Tibial nerve (tissue), 4 donors: ENCODE results near the gene PCID2. TPM values are rescaled to one million over a fixed set of nuclear protein-coding genes. Genes with fewer than 3 reads are reported as not detected.

ENCODE experiments used
- DNase-seq, 2 donors: peaks; one replicate each; pipeline ENCODE4 v3.0.0-alpha.2; 2019; ENCODE audit warnings: low spot score in 2 of 2
- H3K27ac ChIP-seq, 4 donors: fragments of 200-600 bp; sonication (generic) in 3 of 4; one replicate each; pipeline ENCODE4 v1.5.1; 2017 to 2019; ENCODE audit warnings: mild to moderate bottlenecking in 1 of 4
- H3K27me3 ChIP-seq, 2 donors: fragments of 200-600 bp; sonication (generic) in 1 of 2; one replicate each; pipeline versions ENCODE4 v1.5.1 to v1.6.0; 2017 to 2019
- H3K36me3 ChIP-seq, 3 donors: fragments of 200-600 bp; sonication (generic); one replicate each; pipeline ENCODE4 v1.5.1; 2018 to 2019
- H3K4me1 ChIP-seq, 4 donors: fragments of 200-600 bp; sonication (generic) in 3 of 4; one replicate each; pipeline ENCODE4 v1.5.1; 2017 to 2019
- H3K4me3 ChIP-seq, 4 donors: fragments of 200-600 bp; sonication (generic) in 3 of 4; one replicate each; pipeline ENCODE4 v1.5.1; 2017 to 2019; ENCODE audit warnings: mild to moderate bottlenecking in 1 of 4, moderate library complexity in 1 of 4
- H3K9me3 ChIP-seq, 4 donors: fragments of 200-600 bp; sonication (generic) in 3 of 4; one replicate each; pipeline ENCODE4 v1.5.1; 2017 to 2019
- EP300 ChIP-seq, 2 donors: sonication (generic); formaldehyde crosslinking; IDR thresholded peaks; one replicate each; pipeline ENCODE4 v1.6.1; 2017; ENCODE audit warnings: antibody characterized with exemption in 2 of 2, mild to moderate bottlenecking in 1 of 2
- POLR2A ChIP-seq, 2 donors: fragments of 450-650 bp; IDR thresholded peaks; one replicate each; pipeline ENCODE4 v1.6.1; 2017; ENCODE audit warnings: antibody characterized with exemption in 2 of 2, mild to moderate bottlenecking in 2 of 2, moderate library complexity in 2 of 2
- WGBS, 2 donors: methylation state at CpG; one replicate each; pipeline ENCODE4 v1.1.5; 2018; 5-methylcytosine and 5-hydroxymethylcytosine counted together
- total RNA-seq, 4 donors: library from RNA; depleted of rRNA; stranded (reverse); fragments of >200 nt; gene quantifications; one replicate each; pipeline ENCODE4 v1.1.0, GENCODE V29; 2016
- TF ChIP-seq, protein P1 (sequence below), 5 experiments: fragments of 200-600 bp in 3 of 5; fragments of 450-650 bp in 2 of 5; sonication (generic) in 3 of 5; IDR thresholded peaks; one replicate each; pipeline ENCODE4 v1.5.1; 2016 to 2019; ENCODE audit warnings: antibody characterized with exemption in 5 of 5, mild to moderate bottlenecking in 3 of 5, moderate library complexity in 2 of 5

The PCID2 gene
- total RNA-seq, 4 donors from 2014 or later: 38.6 to 61.5 (median 49.5) TPM

DNA sequence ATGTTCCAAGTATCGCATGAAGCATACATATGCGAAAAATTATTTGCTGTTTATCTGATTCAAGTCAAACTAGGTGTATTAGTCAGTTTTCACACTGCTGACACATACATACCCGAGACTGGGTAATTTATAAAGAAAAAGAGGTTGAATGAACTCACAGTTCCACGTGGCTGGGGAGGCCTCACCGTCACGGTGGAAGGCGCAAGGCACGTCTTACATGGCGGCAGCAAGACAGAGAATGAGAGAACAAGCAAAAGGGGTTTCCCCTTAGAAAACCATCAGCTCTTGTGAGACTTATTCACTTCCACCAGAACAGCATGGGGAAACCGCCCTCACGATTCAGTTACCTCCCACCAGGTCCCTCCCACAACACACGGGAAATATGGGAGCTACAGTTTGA lies 63.0 kb downstream of the PCID2 start:
- Histone ChIP-seq H3K4me1 (no peaks in the 10 kb centered on the region), H3K27me3 (peaks cover 0 to 5% of the 10 kb centered on the region in 2 donors), H3K4me3 (no peak overlapping the region), H3K36me3 (peaks cover 0 to 19% (median 0%) of the 10 kb centered on the region in 3 donors), H3K27ac (no peak overlapping the region), H3K9me3 (no peaks in the 10 kb centered on the region)
- no peak for DNase-seq
- TF ChIP-seq, protein P1, sequence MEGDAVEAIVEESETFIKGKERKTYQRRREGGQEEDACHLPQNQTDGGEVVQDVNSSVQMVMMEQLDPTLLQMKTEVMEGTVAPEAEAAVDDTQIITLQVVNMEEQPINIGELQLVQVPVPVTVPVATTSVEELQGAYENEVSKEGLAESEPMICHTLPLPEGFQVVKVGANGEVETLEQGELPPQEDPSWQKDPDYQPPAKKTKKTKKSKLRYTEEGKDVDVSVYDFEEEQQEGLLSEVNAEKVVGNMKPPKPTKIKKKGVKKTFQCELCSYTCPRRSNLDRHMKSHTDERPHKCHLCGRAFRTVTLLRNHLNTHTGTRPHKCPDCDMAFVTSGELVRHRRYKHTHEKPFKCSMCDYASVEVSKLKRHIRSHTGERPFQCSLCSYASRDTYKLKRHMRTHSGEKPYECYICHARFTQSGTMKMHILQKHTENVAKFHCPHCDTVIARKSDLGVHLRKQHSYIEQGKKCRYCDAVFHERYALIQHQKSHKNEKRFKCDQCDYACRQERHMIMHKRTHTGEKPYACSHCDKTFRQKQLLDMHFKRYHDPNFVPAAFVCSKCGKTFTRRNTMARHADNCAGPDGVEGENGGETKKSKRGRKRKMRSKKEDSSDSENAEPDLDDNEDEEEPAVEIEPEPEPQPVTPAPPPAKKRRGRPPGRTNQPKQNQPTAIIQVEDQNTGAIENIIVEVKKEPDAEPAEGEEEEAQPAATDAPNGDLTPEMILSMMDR (IDR thresholded peaks at IDR 0.05): no peak
- TF ChIP-seq POLR2A (IDR thresholded peaks at IDR 0.05) (no peak), EP300 (IDR thresholded peaks at IDR 0.05) (no peak)
- 82 to 84% methylated on average over 12 of the region's 12 CpGs for WGBS, 2 donors

GRCh38 chr13:113144255-113144629 lies 64.2 kb downstream of the PCID2 start:
- H3K36me3 ChIP-seq: peaks cover 0 to 19% (median 0%) of the 10 kb centered on the region in 3 donors
- H3K9me3 ChIP-seq: no peaks in the 10 kb centered on the region
- 79 to 82% methylated on average over 12 of the region's 12 CpGs for WGBS, 2 donors
- no peak overlapping the region for H3K4me3 ChIP-seq
- DNase-seq: no peak
- no peaks in the 10 kb centered on the region for H3K4me1 ChIP-seq
- no peak for TF ChIP-seq POLR2A (IDR thresholded peaks at IDR 0.05)
- TF ChIP-seq, protein P1 (IDR thresholded peaks at IDR 0.05): no peak
- no peak for TF ChIP-seq EP300 (IDR thresholded peaks at IDR 0.05)
- peaks cover 0 to 5% of the 10 kb centered on the region in 2 donors for H3K27me3 ChIP-seq
- no peak overlapping the region for H3K27ac ChIP-seq

GRCh38 chr13:113143466-113144254 lies 64.8 kb downstream of the PCID2 start:
- WGBS, 2 donors: 82 to 83% methylated on average over 29 to 38 of the region's 39 CpGs

GRCh38 chr13:113142876-113143275 lies 65.6 kb downstream of the PCID2 start:
- H3K36me3 ChIP-seq: peaks cover 0 to 19% (median 0%) of the 10 kb centered on the region in 3 donors
- peaks cover 0 to 5% of the 10 kb centered on the region in 2 donors for H3K27me3 ChIP-seq
- no peaks in the 10 kb centered on the region for H3K9me3 ChIP-seq
- WGBS, 2 donors: 70 to 79% methylated on average over 7 of the region's 7 CpGs
- H3K4me3 ChIP-seq: no peak overlapping the region
- no peak overlapping the region for H3K27ac ChIP-seq
- no peaks in the 10 kb centered on the region for H3K4me1 ChIP-seq
- TF ChIP-seq, protein P1 (IDR thresholded peaks at IDR 0.05): no peak
- TF ChIP-seq EP300 (IDR thresholded peaks at IDR 0.05) (no peak), POLR2A (IDR thresholded peaks at IDR 0.05) (no peak)
- DNase-seq: no peak

More at GRCh38 chr13:113143466-113144254, 64.8 kb downstream of the PCID2 start:
- DNase-seq: no peak
- Histone ChIP-seq H3K27me3 (peaks cover 0 to 5% of the 10 kb centered on the region in 2 donors), H3K36me3 (peaks cover 0 to 19% (median 0%) of the 10 kb centered on the region in 3 donors), H3K9me3 (no peaks in the 10 kb centered on the region), H3K27ac (no peak overlapping the region), H3K4me3 (no peak overlapping the region), H3K4me1 (no peaks in the 10 kb centered on the region)
- TF ChIP-seq, protein P1 (IDR thresholded peaks at IDR 0.05): no peak
- TF ChIP-seq EP300 (IDR thresholded peaks at IDR 0.05) (no peak), POLR2A (IDR thresholded peaks at IDR 0.05) (no peak)

DNA sequence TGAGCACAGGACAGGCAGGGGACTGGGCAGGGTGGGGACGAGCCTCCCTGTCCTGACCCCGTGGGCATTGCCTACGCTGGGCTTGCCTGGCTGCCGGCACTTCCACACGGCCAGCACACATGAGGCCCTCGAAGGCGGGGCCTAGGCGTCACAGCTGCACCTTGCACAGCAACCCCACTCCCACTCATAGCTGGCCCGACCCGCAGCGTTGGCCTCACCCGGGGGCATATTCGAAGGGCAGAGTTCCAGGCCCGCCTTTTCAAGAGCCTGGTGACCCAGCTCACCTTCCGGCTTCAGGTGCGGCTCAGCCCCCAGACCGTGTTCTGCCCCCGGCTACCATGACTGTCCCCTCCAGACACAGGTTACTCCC lies 66.9 kb downstream of the PCID2 start:
- peaks cover 0 to 19% (median 0%) of the 10 kb centered on the region in 3 donors for H3K36me3 ChIP-seq
- TF ChIP-seq, protein P1 (IDR thresholded peaks at IDR 0.05): no peak
- no peak for TF ChIP-seq EP300 (IDR thresholded peaks at IDR 0.05)
- no peak for TF ChIP-seq POLR2A (IDR thresholded peaks at IDR 0.05)
- no peak overlapping the region for H3K4me3 ChIP-seq
- H3K9me3 ChIP-seq: no peaks in the 10 kb centered on the region
- 85 to 92% methylated on average over 17 to 18 of the region's 18 CpGs for WGBS, 2 donors
- H3K27ac ChIP-seq: no peak overlapping the region
- DNase-seq: no peak
- no peaks in the 10 kb centered on the region for H3K4me1 ChIP-seq
- H3K27me3 ChIP-seq: peaks cover 0 to 5% of the 10 kb centered on the region in 2 donors
